ENCODE measurements around the gene YIPF6.
A peak's percentile ranks its signal among the peaks of the same experiment; 100 is the strongest.
"Not testable (repeated sequence)": the region's sequence is repeated elsewhere in the genome, so short reads cannot be mapped to it uniquely, and the experiment has no call there.

The YIPF6 gene

DNA sequence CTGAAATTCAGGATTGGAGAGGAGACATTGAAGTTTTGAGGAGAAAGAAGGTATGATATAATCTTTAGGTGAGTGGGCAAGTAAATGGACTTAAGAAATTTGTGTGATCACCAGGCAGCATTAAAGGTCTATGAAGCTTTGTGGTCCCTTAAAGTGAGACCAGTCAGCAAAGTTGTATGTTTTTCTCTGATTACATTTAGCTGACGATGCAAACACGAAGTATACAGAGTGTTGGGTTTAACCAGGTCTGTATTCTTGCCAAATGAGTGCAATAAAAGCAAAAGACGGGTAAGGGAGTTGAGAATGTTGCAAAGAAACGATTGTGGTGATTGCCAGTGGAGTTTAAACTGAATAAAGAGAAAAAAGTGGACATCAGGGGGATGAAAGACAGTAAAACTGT is 11.6 kb upstream of the YIPF6 start:
- Histone ChIP-seq H3K4me3 (ENCODE audit: low read depth, low read length) (no peak overlapping the region), H3K27me3 (replicated peaks) (no peaks in the 10 kb centered on the region), H3K27ac (no peak overlapping the region), H3K36me3 (replicated peaks) (no peaks in the 10 kb centered on the region)
- TF ChIP-seq, protein P1, sequence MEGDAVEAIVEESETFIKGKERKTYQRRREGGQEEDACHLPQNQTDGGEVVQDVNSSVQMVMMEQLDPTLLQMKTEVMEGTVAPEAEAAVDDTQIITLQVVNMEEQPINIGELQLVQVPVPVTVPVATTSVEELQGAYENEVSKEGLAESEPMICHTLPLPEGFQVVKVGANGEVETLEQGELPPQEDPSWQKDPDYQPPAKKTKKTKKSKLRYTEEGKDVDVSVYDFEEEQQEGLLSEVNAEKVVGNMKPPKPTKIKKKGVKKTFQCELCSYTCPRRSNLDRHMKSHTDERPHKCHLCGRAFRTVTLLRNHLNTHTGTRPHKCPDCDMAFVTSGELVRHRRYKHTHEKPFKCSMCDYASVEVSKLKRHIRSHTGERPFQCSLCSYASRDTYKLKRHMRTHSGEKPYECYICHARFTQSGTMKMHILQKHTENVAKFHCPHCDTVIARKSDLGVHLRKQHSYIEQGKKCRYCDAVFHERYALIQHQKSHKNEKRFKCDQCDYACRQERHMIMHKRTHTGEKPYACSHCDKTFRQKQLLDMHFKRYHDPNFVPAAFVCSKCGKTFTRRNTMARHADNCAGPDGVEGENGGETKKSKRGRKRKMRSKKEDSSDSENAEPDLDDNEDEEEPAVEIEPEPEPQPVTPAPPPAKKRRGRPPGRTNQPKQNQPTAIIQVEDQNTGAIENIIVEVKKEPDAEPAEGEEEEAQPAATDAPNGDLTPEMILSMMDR (IDR thresholded peaks at IDR 0.05; ENCODE audit: low read depth, low read length, missing control alignments) = no peak
- in situ Hi-C loops (cut with HindIII; ENCODE audit: low pct_ligation_motif_present, low sequenced_read_pairs) = no loop called here
- no peak for DNase-seq

GRCh38 chrX:68487924-68488323 is 10.9 kb upstream of the YIPF6 start:
- TF ChIP-seq, protein P1 (IDR thresholded peaks at IDR 0.05; ENCODE audit: low read depth, low read length, missing control alignments) = no peak
- Histone ChIP-seq H3K27ac (no peak overlapping the region), H3K4me3 (ENCODE audit: low read depth, low read length) (no peak overlapping the region), H3K27me3 (replicated peaks) (no peaks in the 10 kb centered on the region), H3K36me3 (replicated peaks) (no peaks in the 10 kb centered on the region)
- DNase-seq = no peak
- in situ Hi-C loops (cut with HindIII; ENCODE audit: low pct_ligation_motif_present, low sequenced_read_pairs) = no loop called here

GRCh38 chrX:68488657-68489056 is 10.2 kb upstream of the YIPF6 start:
- no peak overlapping the region for H3K27ac ChIP-seq
- no peaks in the 10 kb centered on the region for H3K27me3 ChIP-seq (replicated peaks)
- H3K36me3 ChIP-seq (replicated peaks) = no peaks in the 10 kb centered on the region
- in situ Hi-C loops (cut with HindIII; ENCODE audit: low pct_ligation_motif_present, low sequenced_read_pairs) = no loop called here
- no peak for DNase-seq
- no peak overlapping the region for H3K4me3 ChIP-seq (ENCODE audit: low read depth, low read length)
- TF ChIP-seq, protein P1 (IDR thresholded peaks at IDR 0.05; ENCODE audit: low read depth, low read length, missing control alignments) = no peak

GRCh38 chrX:68490644-68491043 is 8.2 kb upstream of the YIPF6 start:
- no peak overlapping the region for H3K4me3 ChIP-seq (ENCODE audit: low read depth, low read length)
- DNase-seq = peak; percentile 35
- H3K27me3 ChIP-seq (replicated peaks) = no peaks in the 10 kb centered on the region
- TF ChIP-seq, protein P1 (IDR thresholded peaks at IDR 0.05; ENCODE audit: low read depth, low read length, missing control alignments) = peak; percentile 61
- H3K36me3 ChIP-seq (replicated peaks) = no peaks in the 10 kb centered on the region
- no peak overlapping the region for H3K27ac ChIP-seq
- in situ Hi-C loops (cut with HindIII; ENCODE audit: low pct_ligation_motif_present, low sequenced_read_pairs) = no loop called here

- no peak for DNase-seq
- H3K27ac ChIP-seq = no peak overlapping the region
- in situ Hi-C loops (cut with HindIII; ENCODE audit: low pct_ligation_motif_present, low sequenced_read_pairs) = no loop called here
- H3K4me3 ChIP-seq (ENCODE audit: low read depth, low read length) = no peak overlapping the region
- H3K27me3 ChIP-seq (replicated peaks) = no peaks in the 10 kb centered on the region
- no peaks in the 10 kb centered on the region for H3K36me3 ChIP-seq (replicated peaks)
- TF ChIP-seq, protein P1 (IDR thresholded peaks at IDR 0.05; ENCODE audit: low read depth, low read length, missing control alignments) = no peak
Measured at GRCh38 chrX:68492583-68492982, 6.3 kb upstream of the YIPF6 start.

GRCh38 chrX:68493776-68494175 is 5.1 kb upstream of the YIPF6 start:
- H3K36me3 ChIP-seq (replicated peaks); H3K4me3 ChIP-seq (ENCODE audit: low read depth, low read length); H3K27ac ChIP-seq; in situ Hi-C loops (cut with HindIII; ENCODE audit: low pct_ligation_motif_present, low sequenced_read_pairs); DNase-seq; H3K27me3 ChIP-seq (replicated peaks): not testable (repeated sequence)

Measured in brain microvascular endothelial cell (primary cell).